GM19351 (cell line): ENCODE data around the gene KIRREL3.

ENCODE experiments used
- ATAC-seq: cut with Tn5 transposase; IDR thresholded peaks from one replicate; pipeline ENCODE4 v1.9.1; 2021; ENCODE audit warnings: mild to moderate bottlenecking, moderate library complexity; ENCODE audit not compliant: unreplicated experiment

The KIRREL3 gene

GRCh38 chr11:126548581-126549550, 451.7 kb downstream of the KIRREL3 start:
- ATAC-seq, result no peak

DNA sequence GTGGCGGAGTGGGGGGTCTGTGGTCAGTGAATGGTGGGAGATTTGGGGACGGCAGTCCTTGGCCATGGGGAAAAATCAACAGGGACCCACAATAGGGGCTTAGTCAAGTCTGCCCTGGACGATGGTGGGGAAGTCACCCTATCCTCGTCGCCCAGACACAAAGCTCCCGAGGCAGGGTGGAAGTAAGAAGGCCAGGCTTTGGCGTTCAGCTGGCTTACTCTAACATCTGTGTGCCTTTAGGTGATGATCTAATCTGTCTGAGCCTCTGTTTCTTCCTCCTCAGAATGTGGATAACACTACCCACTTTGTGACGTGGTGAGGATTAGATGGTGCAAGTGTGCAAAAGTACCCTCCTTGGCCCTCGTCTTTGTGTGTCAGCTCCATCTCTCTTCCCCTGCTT, 452.9 kb downstream of the KIRREL3 start:
- ATAC-seq, result no peak

GRCh38 chr11:126547161-126547560, 453.4 kb downstream of the KIRREL3 start:
- ATAC-seq, result no peak

DNA sequence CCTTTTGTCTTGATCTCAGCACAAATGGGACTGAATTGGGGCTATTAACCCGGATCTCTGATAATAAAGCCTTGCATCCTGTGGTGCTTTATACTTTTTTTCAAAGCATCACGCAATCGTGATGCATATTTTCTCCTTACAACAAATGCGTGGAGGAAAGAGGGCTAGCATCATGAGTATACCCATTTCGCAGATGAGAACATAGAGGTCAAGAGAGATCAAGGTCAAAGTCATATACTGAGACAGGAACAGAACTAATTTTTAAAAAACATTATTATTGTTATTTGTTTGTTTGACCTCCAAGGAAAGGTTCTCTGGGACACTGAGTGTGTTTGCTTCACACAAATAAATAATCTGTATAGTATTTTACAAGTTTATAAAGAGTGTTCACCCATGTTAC, 453.9 kb downstream of the KIRREL3 start:
- no peak for ATAC-seq

- no peak for ATAC-seq
Observed at GRCh38 chr11:126546191-126546590, 454.4 kb downstream of the KIRREL3 start.

GRCh38 chr11:126545057-126545555, 455.5 kb downstream of the KIRREL3 start:
- ATAC-seq, result no peak

GRCh38 chr11:126544108-126545056, 456.2 kb downstream of the KIRREL3 start:
- ATAC-seq, result no peak

- no peak for ATAC-seq
Observed at GRCh38 chr11:126543691-126544090, 456.9 kb downstream of the KIRREL3 start.

DNA sequence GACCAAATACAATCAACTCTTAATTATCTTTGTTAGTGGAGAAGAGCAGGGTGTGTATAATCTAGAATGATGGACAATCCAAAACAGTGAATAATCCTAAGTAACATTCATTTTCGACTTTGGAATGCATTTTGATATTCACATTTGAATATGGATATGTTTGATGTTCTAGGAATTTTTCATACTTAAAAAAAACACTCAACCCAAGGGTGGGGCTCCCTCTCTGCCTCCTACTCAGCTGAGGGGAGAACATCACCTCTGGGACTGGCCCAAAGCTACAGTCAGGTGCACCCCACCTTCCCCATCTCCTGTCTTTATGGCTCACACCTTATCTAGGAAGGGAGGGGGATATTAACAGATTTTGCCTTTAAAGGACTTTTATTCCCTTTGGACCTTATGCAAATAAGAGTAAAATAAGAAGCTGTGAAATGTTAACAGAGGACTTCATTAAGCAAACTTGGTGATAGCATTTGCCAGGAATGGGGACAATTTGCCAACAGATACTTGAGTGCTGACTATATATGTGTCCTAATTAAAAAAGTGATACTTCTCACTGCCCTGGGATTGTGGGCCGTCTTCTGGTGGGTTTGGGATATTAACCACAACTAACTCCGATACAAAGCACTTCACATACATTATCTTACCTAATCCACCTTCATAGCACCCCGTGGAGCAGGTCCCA, 458.1 kb downstream of the KIRREL3 start:
- ATAC-seq, result no peak

- ATAC-seq, result no peak
Observed at GRCh38 chr11:126538071-126538470, 462.5 kb downstream of the KIRREL3 start.

DNA sequence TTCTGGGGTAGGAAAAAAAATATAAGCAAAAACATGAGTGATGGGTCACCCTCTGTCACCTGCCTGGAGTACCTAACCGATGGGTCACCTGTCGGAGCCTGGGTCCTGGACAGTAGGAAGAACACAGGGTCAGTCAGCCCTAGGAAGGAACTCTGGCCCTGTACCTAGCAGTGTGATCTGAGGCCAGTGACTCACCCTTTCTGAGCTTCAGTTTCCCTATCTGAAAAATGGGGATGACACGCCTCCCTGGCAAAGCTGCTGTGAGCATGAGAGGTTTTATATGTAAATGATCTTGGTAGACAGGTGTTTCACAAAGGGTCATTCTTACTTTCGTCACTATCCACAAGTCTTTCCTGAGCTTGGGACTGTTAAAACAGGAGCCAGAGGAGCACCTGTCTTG, 463.1 kb downstream of the KIRREL3 start:
- no peak for ATAC-seq

GRCh38 chr11:126534141-126534805, 466.3 kb downstream of the KIRREL3 start:
- no peak for ATAC-seq

DNA sequence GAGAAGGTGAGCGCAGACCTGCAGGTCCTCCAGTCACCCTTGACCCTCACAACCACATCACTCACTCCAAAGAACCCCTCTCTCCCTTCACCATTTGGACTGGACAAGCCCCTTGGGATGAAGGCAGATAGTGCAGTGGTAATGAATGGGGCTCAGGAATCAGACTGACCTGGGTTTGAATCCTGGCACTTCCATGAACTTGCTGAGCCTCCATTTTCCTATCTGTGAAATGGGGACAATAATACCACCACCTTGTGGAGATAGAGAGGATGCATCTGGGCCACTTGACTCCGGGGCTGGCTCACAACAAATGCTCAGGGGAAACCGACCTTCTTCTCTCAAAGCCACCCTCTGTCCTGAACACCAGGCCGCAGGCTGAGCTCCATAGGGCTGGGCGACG, 467.0 kb downstream of the KIRREL3 start:
- ATAC-seq, result no peak

DNA sequence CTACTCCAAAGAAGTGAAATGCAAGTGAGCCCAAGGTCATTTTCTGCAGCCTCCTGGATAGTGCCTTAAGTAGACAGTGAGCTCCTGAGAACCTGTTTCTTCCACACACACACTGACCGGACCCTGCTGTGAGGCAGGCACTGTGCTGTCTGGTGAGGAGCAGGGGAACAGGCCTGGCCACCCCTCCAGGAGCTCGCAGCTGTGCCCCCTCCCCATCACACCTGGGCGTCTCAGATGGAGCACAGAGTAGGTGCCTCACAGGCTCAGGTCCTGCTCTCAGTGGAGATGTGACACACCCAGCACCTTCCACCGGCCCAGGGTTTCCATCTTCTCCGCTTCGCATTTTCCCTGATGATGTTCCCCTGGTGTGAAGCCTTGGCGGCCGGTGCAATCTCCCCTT, 470.2 kb downstream of the KIRREL3 start:
- ATAC-seq, result no peak

DNA sequence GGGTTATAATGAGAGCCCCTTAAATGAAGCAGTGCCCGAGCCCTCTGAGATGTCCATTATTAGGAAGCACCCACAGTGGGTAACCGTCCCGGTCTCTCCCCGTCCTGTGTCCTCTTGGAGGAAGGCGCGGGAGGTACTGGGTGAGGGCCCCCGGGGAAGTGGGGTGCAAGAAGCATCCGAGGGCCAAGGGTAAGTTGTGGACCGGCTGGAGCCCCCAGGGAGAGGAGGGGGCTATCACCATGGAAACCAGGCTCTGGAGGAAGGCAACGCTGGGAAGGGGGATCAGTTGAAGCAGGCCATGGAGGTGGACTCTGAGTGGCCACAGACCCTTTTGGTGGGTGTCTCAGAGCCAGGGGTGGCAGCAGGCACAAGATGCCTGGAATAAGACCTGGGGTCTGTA, 471.5 kb downstream of the KIRREL3 start:
- ATAC-seq, result no peak

DNA sequence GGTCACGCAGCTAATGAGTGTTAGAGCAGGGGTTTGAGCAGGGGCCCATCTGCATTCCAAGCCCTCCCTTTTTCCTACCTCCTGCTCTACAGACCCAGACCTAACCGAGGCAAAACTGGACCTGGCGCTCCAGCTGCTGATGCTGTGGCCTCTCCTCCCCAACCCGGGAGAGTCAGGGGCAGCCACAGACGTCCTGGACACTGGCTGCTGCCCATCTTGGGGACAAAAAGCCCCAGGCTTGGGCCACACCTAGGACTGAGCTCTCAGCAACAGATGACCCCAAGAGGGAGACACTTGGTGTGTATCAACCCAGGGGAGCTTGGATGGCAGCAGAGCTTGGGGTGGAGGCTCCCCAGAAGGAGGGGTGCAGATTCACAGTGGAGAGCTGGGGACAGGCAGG, 472.5 kb downstream of the KIRREL3 start:
- no peak for ATAC-seq

GRCh38 chr11:126527651-126528050, 472.9 kb downstream of the KIRREL3 start:
- no peak for ATAC-seq

- ATAC-seq, result no peak
Observed at GRCh38 chr11:126526471-126526870, 474.1 kb downstream of the KIRREL3 start.

- ATAC-seq, result no peak
Observed at GRCh38 chr11:126525702-126526101, 474.9 kb downstream of the KIRREL3 start.

- no peak for ATAC-seq
Observed at GRCh38 chr11:126525216-126525615, 475.4 kb downstream of the KIRREL3 start.
